GM19397 (cell line): ENCODE data around the gene KIAA1549.
"Not testable (repeated sequence)": the region's sequence is repeated elsewhere in the genome, so short reads cannot be mapped to it uniquely, and the experiment has no call there.

Source experiments
- ATAC-seq: cut with Tn5 transposase; IDR thresholded peaks from one replicate; pipeline ENCODE4 v1.9.1; 2021; ENCODE audit warnings: mild to moderate bottlenecking, moderate library complexity; ENCODE audit not compliant: unreplicated experiment

Gene KIAA1549

GRCh38 chr7:138981332-138982203, at the start of gene KIAA1549:
KIAA1549 (minus strand) TSS chr7:138981389; CDS start chr7:138981269, 120 bp downstream.
- peak; percentile 90 for ATAC-seq

DNA sequence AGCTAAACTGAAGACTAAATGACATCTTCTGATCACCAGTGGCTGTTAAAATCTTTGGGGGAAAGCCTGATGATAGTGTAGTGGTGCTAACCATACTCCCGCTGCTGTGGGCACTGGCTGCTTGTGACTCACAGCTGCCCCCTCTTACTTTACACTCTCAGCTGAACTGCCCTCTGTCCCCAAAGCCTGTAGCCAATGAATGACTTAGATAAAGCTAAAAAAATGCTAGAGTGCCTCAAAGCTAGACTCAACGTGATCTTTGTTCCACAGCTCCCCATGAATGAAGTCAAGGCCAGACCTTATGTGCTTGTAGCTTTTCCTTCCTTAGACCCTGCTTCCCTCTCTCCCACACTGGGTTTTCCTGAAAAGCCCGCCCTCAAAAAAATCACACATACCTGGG, 48.2 kb upstream of the KIAA1549 start:
- ATAC-seq: no peak

- ATAC-seq: no peak
Measured at GRCh38 chr7:139026551-139026950, 45.4 kb upstream of the KIAA1549 start.

- ATAC-seq: not testable (repeated sequence)
Measured at GRCh38 chr7:139025861-139026260, 44.7 kb upstream of the KIAA1549 start.

DNA sequence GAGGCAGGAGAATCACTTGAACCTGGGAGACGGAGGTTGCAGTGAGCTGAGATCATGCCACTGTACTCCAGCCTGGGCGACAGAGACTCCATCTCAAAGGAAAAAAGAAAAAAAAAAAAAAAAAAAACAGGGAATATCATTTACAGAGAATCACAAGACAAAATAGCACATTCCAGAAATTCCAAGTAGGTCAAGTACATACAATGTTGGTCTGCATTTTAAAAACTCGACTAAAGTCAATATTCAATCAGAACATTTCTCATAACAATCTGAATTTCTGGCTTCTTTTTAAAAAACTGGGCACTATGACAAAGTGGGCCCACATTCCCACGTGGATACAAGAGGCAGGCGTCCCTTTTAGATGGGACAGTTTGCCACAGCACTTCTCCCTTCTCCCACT, 41.9 kb upstream of the KIAA1549 start:
- ATAC-seq: no peak

DNA sequence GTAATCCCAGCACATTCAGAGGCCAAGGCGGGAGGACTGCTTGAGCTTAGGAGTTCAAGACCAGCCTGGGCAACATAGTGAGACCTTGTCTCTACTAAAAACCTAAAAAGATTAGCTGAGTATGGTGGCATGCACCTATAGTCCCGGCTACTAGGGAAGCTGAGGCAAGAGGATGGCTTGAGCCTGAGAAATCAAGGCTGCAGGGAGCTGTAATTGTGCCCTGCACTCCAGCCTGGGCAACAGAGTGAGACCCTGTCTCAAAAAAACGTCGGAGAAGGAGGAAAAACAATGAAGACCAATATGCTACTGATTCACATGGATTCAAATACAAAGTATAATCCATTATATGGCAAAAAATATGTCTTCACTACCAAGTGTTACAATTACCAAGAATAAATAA, 41.1 kb upstream of the KIAA1549 start:
- no peak for ATAC-seq

- ATAC-seq: no peak
Measured at GRCh38 chr7:139018910-139019309, 37.7 kb upstream of the KIAA1549 start.

DNA sequence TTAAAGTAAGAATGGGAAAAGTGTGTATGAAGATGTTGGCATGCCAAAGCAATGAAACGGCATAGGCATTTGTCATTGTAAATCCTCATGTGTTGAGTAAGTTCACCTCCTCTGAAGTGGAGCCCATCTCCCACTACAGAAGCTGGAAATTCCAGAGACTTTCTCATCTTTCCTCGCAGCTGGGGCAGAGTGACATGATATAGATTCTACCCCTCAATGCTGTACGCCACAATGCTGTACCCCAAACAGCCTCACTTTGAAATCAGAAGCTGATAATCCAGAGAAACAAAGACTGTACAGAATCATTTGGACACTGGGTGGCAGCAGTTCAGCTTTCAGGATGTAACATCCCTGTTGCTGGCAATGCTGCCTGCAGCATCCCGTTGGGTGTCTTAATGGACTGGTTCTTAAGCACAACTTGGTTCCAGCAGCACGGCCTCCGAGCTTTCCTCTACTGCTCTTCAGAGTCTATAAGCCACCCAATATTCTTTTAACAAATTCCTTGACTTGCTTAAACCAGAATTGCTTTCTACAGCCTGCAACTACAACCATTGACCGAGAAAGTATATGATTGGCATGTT, 35.8 kb upstream of the KIAA1549 start:
- ATAC-seq: no peak

DNA sequence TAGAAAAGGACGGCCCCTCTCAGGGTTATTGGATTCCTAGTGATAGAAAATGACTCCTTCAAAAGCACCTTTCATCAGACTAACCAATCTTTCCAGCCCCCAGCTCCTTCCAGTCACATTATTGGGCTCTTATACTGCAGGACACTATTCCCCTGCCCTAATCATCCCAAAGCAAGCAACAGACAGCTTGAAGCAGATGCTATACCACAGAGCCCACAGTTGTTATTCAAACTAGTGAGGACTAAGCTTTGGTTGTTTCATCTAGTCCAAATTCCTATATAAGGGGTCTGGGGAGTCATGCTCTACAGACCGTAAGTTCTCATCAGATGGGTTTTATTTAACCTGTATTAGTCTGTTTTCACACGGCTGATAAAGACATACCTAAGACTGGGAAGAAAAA, 30.2 kb upstream of the KIAA1549 start:
- no peak for ATAC-seq

DNA sequence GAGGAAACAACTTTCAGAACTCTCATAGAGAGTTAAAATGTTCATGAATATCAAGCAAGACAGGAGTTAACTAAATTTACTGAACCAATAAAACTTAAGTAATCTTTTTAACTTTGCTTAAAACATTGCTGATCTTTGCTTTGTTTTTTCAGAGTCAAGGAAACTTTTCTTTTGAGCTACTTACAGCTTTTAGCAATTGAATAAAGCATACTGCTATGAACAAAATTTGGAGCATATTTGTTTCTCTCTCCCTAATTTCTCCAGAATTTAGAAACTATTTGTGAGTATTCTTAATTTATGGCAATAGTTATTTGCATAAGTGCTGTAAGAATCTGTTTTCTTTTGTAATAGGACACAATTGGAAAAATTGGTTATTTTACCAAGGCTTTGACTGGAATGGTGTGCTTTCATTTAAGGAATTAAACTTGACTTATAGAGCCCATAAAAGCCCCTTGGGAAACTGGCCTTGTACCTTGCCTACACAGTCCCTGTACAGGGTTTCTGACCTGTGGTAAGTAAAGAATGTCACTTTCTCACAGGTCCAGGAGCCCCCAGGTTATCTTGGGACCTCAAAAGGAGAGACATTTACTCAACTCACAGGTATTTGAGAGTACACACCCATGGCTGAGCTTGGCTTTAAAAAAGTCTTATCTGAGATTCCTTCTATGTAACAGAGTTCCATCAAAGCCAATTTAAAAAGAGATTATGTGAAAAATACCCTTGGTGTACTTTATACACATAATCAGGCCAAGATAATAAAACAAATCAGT, 23.3 kb upstream of the KIAA1549 start:
- ATAC-seq: no peak

GRCh38 chr7:138999414-138999813, 18.2 kb upstream of the KIAA1549 start:
- ATAC-seq: no peak

DNA sequence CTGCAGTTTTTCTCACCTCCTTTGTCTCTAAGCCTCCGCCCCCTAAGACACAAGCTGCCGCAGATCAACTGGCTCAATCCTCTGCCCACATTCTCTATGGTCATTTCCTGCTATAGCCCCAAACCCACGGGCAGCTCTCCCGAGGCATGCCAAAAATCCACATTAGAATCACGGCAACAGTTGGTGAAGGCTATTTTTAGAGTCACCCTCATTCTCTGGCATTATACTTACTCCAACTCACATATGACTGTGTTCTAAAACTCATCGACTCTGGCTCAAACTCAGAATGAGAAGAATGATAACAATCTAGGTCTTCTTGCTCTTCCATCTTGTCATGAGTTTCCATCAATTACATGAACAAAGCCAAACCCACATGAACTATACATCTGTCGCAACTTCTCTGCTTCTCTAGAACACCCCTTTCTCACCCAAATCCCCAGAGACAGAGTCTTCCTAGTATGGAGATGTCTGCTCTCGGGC, 10.9 kb upstream of the KIAA1549 start:
- no peak for ATAC-seq

GRCh38 chr7:138987686-138988085, 6.5 kb upstream of the KIAA1549 start:
- ATAC-seq: no peak

DNA sequence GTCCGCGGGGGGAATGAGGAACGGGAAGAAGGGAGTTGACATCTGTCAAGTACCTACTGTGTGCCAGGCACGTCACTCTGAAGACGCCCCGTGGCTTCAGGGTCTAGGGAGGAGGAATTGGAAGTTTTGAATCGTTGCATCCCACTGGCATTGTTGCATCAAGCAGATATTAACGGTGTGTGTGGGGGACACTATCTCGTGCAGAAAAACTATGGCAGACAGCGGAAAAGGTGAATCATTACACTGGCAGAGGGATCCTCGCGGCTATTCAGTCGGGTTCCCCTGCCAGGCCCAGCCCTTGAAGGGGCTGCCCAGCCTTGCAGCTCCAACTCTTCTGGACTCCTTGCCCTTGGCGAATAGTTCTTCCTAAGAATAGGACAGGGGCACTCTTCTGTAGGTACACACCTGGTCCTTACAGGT, 1.0 kb upstream of the KIAA1549 start:
- ATAC-seq: no peak

DNA sequence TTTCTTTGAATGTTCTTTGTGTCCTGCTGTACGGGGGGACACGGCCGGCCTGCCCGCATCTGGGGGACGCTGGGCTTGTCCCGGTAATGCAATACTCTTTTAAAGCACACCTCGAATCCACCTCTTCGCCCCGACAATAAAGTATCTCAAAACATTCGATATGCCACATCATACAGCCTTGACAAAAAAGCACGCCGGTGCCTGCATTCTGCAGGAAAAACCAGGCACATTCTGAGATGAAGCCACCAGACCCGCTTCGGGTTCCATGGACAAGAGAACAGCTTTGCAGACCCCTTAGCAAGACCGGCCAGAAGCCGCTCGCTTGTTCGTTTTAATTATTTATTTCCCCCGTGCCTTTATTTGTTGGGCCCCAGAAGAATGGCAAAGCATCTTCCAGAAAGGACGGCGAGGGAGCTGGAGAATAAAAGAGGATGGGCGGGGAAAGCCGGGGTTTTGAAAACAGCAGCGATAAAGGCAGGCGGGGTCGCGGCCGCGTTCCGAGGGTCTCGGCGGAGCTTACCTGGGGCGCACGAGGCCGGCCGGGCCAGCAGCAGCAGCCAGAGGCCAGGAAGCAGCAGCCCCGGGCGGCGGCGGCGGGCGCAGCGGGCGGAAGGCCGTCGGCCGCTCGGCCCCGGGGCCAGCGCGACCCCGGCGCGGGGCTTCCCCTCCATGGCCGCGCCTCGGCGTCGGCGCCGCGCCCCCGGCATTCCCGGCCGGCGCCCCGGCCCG, 462 bp downstream of the KIAA1549 start:
- ATAC-seq: peak; percentile 58

DNA sequence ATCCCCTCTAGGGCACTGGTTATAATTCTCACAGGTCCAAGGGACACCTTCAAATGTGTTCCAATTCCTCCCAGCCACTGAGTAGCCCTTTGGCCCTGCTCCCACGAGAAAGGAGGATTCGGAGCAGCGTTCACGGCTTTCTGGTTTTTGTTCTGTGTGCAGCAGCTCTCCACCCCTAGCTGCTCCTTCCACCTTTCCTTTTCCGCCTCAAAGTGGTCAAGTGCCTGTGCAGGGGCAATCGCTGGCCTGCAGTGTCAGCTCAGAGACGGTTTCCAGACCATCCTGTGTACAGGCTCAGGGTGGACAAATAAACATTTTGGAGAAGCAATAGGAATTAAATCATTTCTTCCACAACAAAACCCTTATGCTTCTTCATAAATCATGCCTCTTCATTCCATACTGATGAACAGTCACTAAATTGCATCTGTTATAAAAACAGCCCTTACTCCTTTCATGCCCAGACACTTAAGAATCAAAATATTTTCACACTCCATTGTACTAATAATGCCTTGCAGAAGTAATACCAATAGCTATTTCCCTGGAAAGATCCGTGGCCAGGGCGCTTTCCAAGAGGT, 1.1 kb downstream of the KIAA1549 start:
- ATAC-seq: no peak

GRCh38 chr7:138979226-138979979, 1.8 kb downstream of the KIAA1549 start:
- no peak for ATAC-seq

- no peak for ATAC-seq
Measured at GRCh38 chr7:138978541-138979184, 2.5 kb downstream of the KIAA1549 start.

- ATAC-seq: not testable (repeated sequence)
Measured at GRCh38 chr7:138976161-138976560, 5.0 kb downstream of the KIAA1549 start.
